Measurements from ENCODE around the gene WDR72. TPM values are rescaled to one million over a fixed set of nuclear protein-coding genes. Genes with fewer than 3 reads are reported as not detected.

The WDR72 gene
- total and polyA plus RNA-seq, 9 donors = 0.04 to 4.4 (median 0.82) TPM; not detected in 2

DNA sequence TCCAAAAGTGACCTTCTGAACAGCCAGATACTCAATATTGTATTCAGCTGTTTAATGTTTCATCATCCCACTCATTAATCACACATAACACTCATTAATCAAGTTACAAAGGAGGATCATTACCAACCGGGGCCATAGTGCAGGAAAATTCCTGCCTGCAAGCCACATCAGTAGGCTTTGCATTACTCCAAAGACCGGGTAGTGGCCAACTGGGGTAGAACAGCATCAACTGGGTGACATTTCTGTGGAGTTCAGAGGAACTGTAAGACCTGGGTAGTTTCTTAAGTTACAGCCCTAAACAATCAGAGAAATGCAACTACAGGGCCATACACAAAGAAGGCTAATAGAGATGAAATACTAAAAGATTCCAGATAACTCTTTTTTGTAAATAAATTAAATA, 253.1 kb downstream of the WDR72 start:
- Histone ChIP-seq H3K27me3 (no peaks in the 10 kb centered on the region), H3K27ac (no peak overlapping the region), H3K4me3 (no peak overlapping the region), H3K9me3 (no peaks in the 10 kb centered on the region), H3K4me1 (ENCODE audit: insufficient read depth) (no peaks in the 10 kb centered on the region), H3K36me3 (no peaks in the 10 kb centered on the region)
- intact Hi-C loops (cut with DNase I) = no loop called here
- TF ChIP-seq, protein P1, sequence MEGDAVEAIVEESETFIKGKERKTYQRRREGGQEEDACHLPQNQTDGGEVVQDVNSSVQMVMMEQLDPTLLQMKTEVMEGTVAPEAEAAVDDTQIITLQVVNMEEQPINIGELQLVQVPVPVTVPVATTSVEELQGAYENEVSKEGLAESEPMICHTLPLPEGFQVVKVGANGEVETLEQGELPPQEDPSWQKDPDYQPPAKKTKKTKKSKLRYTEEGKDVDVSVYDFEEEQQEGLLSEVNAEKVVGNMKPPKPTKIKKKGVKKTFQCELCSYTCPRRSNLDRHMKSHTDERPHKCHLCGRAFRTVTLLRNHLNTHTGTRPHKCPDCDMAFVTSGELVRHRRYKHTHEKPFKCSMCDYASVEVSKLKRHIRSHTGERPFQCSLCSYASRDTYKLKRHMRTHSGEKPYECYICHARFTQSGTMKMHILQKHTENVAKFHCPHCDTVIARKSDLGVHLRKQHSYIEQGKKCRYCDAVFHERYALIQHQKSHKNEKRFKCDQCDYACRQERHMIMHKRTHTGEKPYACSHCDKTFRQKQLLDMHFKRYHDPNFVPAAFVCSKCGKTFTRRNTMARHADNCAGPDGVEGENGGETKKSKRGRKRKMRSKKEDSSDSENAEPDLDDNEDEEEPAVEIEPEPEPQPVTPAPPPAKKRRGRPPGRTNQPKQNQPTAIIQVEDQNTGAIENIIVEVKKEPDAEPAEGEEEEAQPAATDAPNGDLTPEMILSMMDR (IDR thresholded peaks at IDR 0.05) = no peak
- TF ChIP-seq EP300 (IDR thresholded peaks at IDR 0.05) (no peak), POLR2A (IDR thresholded peaks at IDR 0.05) (no peak)
- DNase-seq = no peak
- 44 to 46% (median 46%) methylated on average over 2 of the region's 2 CpGs for WGBS, 3 donors

DNA sequence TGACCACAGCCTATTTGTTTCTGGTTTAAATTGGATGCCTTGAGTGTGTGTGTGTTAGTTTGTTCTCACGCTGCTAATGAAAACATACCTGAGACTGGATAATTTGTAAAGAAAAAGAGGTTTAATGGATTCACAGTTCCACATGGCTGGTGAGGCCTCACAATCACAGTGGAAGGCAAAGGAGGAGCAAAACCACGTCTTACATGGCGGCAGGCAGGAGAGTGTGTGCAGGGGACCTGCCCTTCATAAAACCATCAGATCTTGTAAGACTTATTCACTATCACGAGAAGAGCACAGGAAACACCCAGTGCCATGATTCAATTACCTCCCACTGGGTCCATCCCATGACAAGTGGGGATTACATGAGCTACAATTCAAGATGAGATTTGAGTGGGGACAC, 260.5 kb downstream of the WDR72 start:
- WGBS, 3 donors = 69 to 77% (median 72%) methylated on average over 4 of the region's 4 CpGs
- intact Hi-C loops (cut with DNase I) = no loop called here
- no peaks in the 10 kb centered on the region for H3K4me1 ChIP-seq (ENCODE audit: insufficient read depth)
- TF ChIP-seq EP300 (IDR thresholded peaks at IDR 0.05) (no peak), POLR2A (IDR thresholded peaks at IDR 0.05) (no peak)
- TF ChIP-seq, protein P1 (IDR thresholded peaks at IDR 0.05) = no peak
- no peak overlapping the region for H3K27ac ChIP-seq
- no peak overlapping the region for H3K4me3 ChIP-seq
- no peaks in the 10 kb centered on the region for H3K9me3 ChIP-seq
- no peaks in the 10 kb centered on the region for H3K27me3 ChIP-seq
- DNase-seq = no peak
- no peaks in the 10 kb centered on the region for H3K36me3 ChIP-seq

DNA sequence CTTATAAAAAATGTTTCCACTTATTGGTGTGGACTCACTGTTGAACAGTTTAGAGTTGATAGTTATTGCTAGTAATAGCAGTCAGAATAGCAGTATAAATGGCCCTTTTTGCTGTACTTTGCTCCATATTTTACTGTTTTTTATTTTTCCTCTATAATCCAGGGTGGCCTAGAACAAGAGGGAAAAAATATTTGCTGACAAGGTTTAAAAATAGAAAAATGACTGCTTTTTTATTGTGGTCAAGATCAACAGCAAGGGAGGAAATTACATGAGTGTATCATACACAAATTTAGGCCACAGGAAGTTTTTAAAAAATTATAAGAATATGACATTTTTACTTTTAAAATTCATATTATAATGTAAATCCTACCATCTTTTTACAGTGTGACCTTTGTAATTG, 269.1 kb downstream of the WDR72 start:
- no peak overlapping the region for H3K27ac ChIP-seq
- no peak for DNase-seq
- TF ChIP-seq, protein P1 (IDR thresholded peaks at IDR 0.05) = no peak
- TF ChIP-seq POLR2A (IDR thresholded peaks at IDR 0.05) = no peak
- H3K9me3 ChIP-seq = no peaks in the 10 kb centered on the region
- intact Hi-C loops (cut with DNase I) = no loop called here
- no peaks in the 10 kb centered on the region for H3K4me1 ChIP-seq (ENCODE audit: insufficient read depth)
- no peaks in the 10 kb centered on the region for H3K27me3 ChIP-seq
- no peak overlapping the region for H3K4me3 ChIP-seq
- H3K36me3 ChIP-seq = no peaks in the 10 kb centered on the region

DNA sequence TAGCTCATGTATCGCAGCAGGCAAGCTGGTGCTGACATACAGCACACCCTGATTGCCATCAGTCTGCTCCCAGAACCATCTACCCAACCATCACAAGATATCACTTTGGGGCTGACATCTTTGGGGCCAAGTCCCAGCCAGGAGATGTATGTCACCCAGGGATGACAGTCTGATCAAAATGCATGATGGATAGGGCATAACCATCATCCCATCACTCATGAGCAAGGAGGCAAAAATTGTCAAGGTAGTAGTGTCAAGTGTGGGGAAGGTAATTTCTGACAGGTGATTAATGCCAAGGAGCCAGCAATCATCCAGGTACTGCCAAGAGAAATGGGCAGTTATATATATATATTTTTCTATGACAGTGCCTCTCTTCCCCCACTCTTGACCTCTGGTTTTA, 277.4 kb downstream of the WDR72 start:
- Histone ChIP-seq H3K9me3 (no peaks in the 10 kb centered on the region), H3K36me3 (no peaks in the 10 kb centered on the region), H3K4me3 (no peak overlapping the region), H3K27me3 (no peaks in the 10 kb centered on the region), H3K27ac (no peak overlapping the region), H3K4me1 (ENCODE audit: insufficient read depth) (no peaks in the 10 kb centered on the region)
- TF ChIP-seq, protein P1 (IDR thresholded peaks at IDR 0.05) = no peak
- no peak for TF ChIP-seq EP300 (IDR thresholded peaks at IDR 0.05)
- TF ChIP-seq POLR2A (IDR thresholded peaks at IDR 0.05) = no peak
- 88 to 94% (median 93%) methylated on average over 1 of the region's 1 CpG for WGBS, 3 donors
- DNase-seq = no peak
- intact Hi-C loops (cut with DNase I) = no loop called here

All from ovary (tissue), 9 donors.